Measurements from ENCODE around the gene PCDHB14.
"Not testable (repeated sequence)": the region's sequence is repeated elsewhere in the genome, so short reads cannot be mapped to it uniquely, and the experiment has no call there.

The PCDHB14 gene

GRCh38 chr5:141208478-141208877 lies 14.7 kb upstream of the PCDHB14 start, which contains the start of gene PCDHB12:
Gene PCDHB12, plus strand, starts transcription at chr5:141208719. Its CDS starts 189 bp downstream, at chr5:141208908.
- no peak for FAIRE-seq
- peak; percentile 34 for DNase-seq (ENCODE audit: insufficient read length, low spot score)

DNA sequence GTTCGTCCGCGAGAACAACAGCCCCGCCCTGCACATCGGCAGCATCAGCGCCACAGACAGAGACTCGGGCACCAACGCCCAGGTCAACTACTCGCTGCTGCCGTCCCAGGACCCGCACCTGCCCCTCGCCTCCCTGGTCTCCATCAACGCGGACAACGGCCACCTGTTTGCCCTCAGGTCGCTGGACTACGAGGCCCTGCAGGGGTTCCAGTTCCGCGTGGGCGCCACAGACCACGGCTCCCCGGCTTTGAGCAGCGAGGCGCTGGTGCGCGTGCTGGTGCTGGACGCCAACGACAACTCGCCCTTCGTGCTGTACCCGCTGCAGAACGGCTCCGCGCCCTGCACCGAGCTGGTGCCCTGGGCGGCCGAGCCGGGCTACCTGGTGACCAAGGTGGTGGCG lies 12.9 kb upstream of the PCDHB14 start:
- not testable (repeated sequence) for FAIRE-seq; DNase-seq (ENCODE audit: insufficient read length, low spot score)

DNA sequence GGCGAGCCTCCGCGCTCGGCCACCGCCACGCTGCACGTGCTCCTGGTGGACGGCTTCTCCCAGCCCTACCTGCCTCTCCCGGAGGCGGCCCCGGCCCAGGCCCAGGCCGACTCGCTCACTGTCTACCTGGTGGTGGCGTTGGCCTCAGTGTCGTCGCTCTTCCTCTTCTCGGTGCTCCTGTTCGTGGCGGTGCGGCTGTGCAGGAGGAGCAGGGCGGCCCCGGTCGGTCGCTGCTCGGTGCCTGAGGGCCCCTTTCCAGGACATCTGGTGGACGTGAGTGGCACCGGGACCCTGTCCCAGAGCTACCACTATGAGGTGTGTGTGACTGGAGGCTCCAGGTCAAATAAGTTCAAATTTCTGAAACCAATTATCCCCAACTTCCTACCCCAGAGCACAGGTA lies 12.3 kb upstream of the PCDHB14 start:
- not testable (repeated sequence) for FAIRE-seq; DNase-seq (ENCODE audit: insufficient read length, low spot score)

GRCh38 chr5:141213656-141214339 lies 9.3 kb upstream of the PCDHB14 start, which contains the start of gene PCDHB13:
Gene PCDHB13, plus strand, starts transcription at chr5:141213919. Its CDS starts 205 bp downstream, at chr5:141214124.
- FAIRE-seq = peak; percentile 78
- DNase-seq (ENCODE audit: insufficient read length, low spot score) = not testable (repeated sequence)

- peak; percentile 76 for FAIRE-seq
- DNase-seq (ENCODE audit: insufficient read length, low spot score) = not testable (repeated sequence)
Observed at GRCh38 chr5:141214583-141214982, 8.6 kb upstream of the PCDHB14 start.

GRCh38 chr5:141215504-141215903 lies 7.6 kb upstream of the PCDHB14 start:
- FAIRE-seq; DNase-seq (ENCODE audit: insufficient read length, low spot score): not testable (repeated sequence)

DNA sequence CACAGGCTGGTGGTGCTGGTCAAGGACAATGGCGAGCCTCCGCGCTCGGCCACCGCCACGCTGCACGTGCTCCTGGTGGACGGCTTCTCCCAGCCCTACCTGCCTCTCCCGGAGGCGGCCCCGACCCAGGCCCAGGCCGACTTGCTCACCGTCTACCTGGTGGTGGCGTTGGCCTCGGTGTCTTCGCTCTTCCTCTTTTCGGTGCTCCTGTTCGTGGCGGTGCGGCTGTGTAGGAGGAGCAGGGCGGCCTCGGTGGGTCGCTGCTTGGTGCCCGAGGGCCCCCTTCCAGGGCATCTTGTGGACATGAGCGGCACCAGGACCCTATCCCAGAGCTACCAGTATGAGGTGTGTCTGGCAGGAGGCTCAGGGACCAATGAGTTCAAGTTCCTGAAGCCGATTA lies 7.1 kb upstream of the PCDHB14 start:
- DNase-seq (ENCODE audit: insufficient read length, low spot score); FAIRE-seq: not testable (repeated sequence)

DNA sequence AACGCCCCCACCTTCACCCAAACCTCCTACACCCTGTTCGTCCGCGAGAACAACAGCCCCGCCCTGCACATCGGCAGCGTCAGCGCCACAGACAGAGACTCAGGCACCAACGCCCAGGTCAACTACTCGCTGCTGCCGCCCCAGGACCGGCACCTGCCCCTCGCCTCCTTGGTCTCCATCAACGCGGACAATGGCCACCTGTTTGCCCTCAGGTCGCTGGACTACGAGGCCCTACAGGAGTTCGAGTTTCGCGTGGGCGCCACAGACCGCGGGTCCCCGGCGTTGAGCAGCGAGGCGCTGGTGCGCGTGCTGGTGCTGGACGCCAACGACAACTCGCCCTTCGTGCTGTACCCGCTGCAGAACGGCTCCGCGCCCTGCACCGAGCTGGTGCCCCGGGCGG lies 1.7 kb downstream of the PCDHB14 start:
- DNase-seq (ENCODE audit: insufficient read length, low spot score); FAIRE-seq: not testable (repeated sequence)

DNA sequence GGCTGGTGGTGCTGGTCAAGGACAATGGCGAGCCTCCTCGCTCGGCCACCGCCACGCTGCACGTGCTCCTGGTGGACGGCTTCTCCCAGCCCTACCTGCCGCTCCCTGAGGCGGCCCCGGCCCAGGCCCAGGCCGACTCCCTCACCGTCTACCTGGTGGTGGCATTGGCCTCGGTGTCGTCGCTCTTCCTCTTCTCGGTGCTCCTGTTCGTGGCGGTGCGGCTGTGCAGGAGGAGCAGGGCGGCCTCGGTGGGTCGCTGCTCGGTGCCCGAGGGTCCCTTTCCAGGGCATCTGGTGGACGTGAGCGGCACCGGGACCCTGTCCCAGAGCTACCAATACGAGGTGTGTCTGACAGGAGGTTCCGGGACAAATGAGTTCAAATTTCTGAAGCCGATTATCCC lies 2.3 kb downstream of the PCDHB14 start:
- not testable (repeated sequence) for DNase-seq (ENCODE audit: insufficient read length, low spot score); FAIRE-seq

- DNase-seq (ENCODE audit: insufficient read length, low spot score) = no peak
- no peak for FAIRE-seq
Observed at GRCh38 chr5:141234109-141234667, 11.0 kb downstream of the PCDHB14 start.

DNA sequence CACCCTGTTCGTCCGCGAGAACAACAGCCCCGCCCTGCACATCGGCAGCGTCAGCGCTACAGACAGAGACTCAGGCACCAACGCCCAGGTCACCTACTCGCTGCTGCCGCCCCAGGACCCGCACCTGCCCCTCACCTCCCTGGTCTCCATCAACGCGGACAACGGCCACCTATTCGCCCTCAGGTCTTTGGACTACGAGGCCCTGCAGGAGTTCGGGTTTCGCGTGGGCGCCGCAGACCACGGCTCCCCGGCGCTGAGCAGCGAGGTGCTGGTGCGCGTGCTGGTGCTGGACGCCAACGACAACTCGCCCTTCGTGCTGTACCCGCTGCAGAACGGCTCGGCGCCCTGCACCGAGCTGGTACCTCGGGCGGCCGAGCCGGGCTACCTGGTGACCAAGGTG lies 12.8 kb downstream of the PCDHB14 start:
- not testable (repeated sequence) for FAIRE-seq; DNase-seq (ENCODE audit: insufficient read length, low spot score)

DNA sequence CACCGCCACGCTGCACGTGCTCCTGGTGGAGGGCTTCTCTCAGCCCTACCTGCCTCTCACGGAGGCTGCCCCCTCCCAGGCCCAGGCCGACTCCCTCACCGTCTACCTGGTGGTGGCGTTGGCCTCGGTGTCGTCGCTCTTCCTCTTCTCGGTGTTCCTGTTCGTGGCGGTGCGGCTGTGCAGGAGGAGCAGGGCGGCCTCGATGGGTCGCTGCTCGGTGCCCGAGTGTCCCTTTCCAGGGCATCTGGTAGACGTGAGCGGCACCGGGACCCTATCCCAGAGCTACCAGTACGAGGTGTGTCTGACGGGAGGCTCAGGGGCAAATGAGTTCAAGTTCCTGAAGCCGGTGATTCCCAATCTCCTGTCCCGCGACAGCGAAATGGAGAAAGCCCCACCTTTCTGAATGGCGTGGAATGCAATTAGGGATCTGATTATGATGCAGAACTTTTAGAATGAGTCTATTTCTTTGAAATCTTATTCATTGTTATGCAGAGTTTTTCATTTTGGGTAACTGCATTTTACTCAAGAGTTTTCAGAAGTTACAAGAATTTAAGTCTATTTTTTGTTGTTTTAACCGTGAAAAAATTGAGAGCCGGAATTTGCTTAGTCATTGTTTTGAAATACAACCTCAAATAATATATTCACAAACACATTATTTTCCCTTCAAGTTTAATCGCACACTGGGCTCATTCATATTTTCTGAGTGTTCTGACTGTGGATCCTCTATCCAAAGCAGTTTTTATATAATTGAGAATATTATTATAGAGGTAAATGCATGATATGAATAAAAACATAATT lies 13.6 kb downstream of the PCDHB14 start:
- DNase-seq (ENCODE audit: insufficient read length, low spot score) = no peak
- FAIRE-seq = no peak

- no peak for DNase-seq (ENCODE audit: insufficient read length, low spot score)
- no peak for FAIRE-seq
Observed at GRCh38 chr5:141241496-141241895, 18.4 kb downstream of the PCDHB14 start.

GRCh38 chr5:141245250-141245717 lies 22.1 kb downstream of the PCDHB14 start, which contains the start of gene PCDHB15:
Gene PCDHB15, plus strand, starts transcription at chr5:141245395. Its CDS starts 184 bp downstream, at chr5:141245579.
- no peak for FAIRE-seq
- no peak for DNase-seq (ENCODE audit: insufficient read length, low spot score)

- not testable (repeated sequence) for DNase-seq (ENCODE audit: insufficient read length, low spot score); FAIRE-seq
Observed at GRCh38 chr5:141246971-141247370, 23.8 kb downstream of the PCDHB14 start.

- not testable (repeated sequence) for DNase-seq (ENCODE audit: insufficient read length, low spot score); FAIRE-seq
Observed at GRCh38 chr5:141247434-141247833, 24.3 kb downstream of the PCDHB14 start.

- FAIRE-seq (no peak), DNase-seq (ENCODE audit: insufficient read length, low spot score) (no peak)
Observed at GRCh38 chr5:141250576-141250975, 27.4 kb downstream of the PCDHB14 start.

- FAIRE-seq (no peak), DNase-seq (ENCODE audit: insufficient read length, low spot score) (no peak)
Observed at GRCh38 chr5:141258464-141258863, 35.3 kb downstream of the PCDHB14 start.

GRCh38 chr5:141258948-141259347 lies 35.8 kb downstream of the PCDHB14 start:
- FAIRE-seq (no peak), DNase-seq (ENCODE audit: insufficient read length, low spot score) (no peak)

DNA sequence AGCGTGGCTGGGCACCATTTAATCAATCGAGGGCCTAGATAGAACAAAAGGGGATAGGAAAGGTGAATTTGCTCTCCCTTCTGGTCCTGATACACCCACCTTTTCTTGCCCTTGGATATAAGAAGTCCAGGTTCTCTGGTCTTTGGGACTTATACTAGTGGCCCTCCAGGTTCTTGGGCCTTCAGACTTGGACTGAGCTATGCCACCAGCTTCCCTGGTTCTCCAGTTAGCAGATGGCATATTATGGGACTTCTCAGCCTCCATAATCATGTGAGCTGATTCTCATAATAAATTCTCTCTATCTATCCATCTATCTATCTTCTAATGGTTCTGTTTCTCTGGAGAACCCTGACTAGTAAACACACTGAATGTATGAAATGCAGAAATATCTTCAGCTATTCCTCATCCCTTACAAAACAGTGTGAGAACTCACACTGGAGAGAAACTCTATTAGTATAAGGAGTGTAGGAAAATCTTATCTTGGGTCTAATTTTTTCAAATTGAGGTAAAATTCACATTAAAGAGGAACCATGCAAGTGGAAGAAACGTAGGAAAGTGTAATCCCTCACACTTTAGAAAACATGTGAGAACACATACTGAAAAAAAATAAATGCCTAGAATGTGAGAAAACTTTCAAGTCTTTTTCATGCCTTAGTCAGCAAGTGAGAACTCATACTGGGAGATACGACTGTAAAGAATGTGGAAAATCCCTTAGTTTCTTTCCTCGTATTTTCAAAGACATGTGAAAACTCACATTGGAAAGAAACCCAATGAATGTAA lies 37.5 kb downstream of the PCDHB14 start:
- DNase-seq (ENCODE audit: insufficient read length, low spot score) = no peak
- no peak for FAIRE-seq
